ENCODE data around the gene STK35. TPM values are rescaled to one million over a fixed set of nuclear protein-coding genes. Genes with fewer than 3 reads are reported as not detected.

Gene STK35
- total and polyA plus RNA-seq, 2 donors (not counting 3 experiments of a cell fraction or from before 2014, with no cell fraction given): 10.2 to 17.5 TPM

DNA sequence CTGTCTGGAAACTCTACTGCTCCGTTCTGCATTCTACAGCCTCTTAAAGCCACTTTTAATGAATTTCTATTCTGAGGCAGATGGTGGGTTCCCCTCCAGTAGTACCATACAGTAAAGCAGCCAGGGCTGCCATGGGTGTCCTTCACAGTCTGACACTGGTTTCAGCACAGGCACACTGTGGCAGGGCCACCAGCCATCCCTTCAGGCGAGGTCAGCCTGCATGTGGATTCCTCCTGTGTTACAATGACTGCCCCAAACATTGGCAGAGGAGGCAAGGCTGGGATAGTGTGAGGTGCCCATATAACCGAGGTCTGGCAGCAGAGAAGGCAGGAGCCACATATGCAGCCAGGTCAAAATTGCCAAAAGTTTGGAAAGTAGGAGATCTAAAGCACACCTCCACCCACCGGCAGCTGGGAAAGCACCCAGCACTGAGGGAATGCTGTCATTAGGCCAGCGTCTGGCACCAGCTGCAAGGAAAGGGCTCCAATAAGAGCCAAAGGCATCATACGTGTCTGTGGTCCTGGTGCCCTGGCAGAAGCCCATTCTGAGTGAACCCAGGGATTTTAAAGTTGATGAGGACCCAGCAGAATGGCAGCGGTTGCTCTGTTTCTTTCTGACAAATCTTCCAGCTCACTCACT lies 24.0 kb downstream of the STK35 start:
- H3K9ac ChIP-seq (replicated peaks; ENCODE audit: extremely low read depth, insufficient read depth, low read length): no peak overlapping the region
- no peaks in the 10 kb centered on the region for H4K20me1 ChIP-seq (replicated peaks; ENCODE audit: control insufficient read depth, extremely low read depth, insufficient read depth, low read length)
- H3K4me3 ChIP-seq (replicated peaks in 1 of 3; ENCODE audit: insufficient read depth in 1 of 3, low read depth in 1 of 3, low read length in 3 of 3): no peak overlapping the region
- FAIRE-seq (no peak), DNase-seq (ENCODE audit: low read depth, low spot score) (no peak)
- peaks cover 0 to 5% of the 10 kb centered on the region in 2 experiments for H3K36me3 ChIP-seq (ENCODE audit: control insufficient read depth in 2 of 2, extremely low read depth in 1 of 2, insufficient read depth in 2 of 2, low read length in 2 of 2)
- dilution Hi-C loops (cut with MboI; ENCODE audit: extremely low pct_ligation_motif_present, low sequenced_read_pairs): no loop called here
- peaks cover 70% of the 10 kb centered on the region for H3K79me2 ChIP-seq (ENCODE audit: control insufficient read depth, insufficient read depth, low read length)
- H3K27me3 ChIP-seq (ENCODE audit: control insufficient read depth in 2 of 2, insufficient read depth in 2 of 2, low read length in 2 of 2): no peaks in the 10 kb centered on the region
- no peaks in the 10 kb centered on the region for H3K9me1 ChIP-seq (replicated peaks; ENCODE audit: control insufficient read depth, extremely low read depth, insufficient read depth, low read length)
- intact Hi-C loops (cut with micrococcal nuclease): no loop called here
- TF ChIP-seq POLR2AphosphoS5 (IDR thresholded peaks at IDR 0.05; ENCODE audit: insufficient read depth, low read depth, low read length): no peak
- TF ChIP-seq MYC (IDR thresholded peaks at IDR 0.05; ENCODE audit: low read depth, low read length): no peak
- no peak for TF ChIP-seq EZH2 (IDR thresholded peaks at IDR 0.05; ENCODE audit: borderline replicate concordance, low read depth, low read length, severe bottlenecking)
- no peak for TF ChIP-seq FOS (IDR thresholded peaks at IDR 0.05; ENCODE audit: borderline replicate concordance, insufficient read depth, low read length)
- TF ChIP-seq, protein P1, sequence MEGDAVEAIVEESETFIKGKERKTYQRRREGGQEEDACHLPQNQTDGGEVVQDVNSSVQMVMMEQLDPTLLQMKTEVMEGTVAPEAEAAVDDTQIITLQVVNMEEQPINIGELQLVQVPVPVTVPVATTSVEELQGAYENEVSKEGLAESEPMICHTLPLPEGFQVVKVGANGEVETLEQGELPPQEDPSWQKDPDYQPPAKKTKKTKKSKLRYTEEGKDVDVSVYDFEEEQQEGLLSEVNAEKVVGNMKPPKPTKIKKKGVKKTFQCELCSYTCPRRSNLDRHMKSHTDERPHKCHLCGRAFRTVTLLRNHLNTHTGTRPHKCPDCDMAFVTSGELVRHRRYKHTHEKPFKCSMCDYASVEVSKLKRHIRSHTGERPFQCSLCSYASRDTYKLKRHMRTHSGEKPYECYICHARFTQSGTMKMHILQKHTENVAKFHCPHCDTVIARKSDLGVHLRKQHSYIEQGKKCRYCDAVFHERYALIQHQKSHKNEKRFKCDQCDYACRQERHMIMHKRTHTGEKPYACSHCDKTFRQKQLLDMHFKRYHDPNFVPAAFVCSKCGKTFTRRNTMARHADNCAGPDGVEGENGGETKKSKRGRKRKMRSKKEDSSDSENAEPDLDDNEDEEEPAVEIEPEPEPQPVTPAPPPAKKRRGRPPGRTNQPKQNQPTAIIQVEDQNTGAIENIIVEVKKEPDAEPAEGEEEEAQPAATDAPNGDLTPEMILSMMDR (IDR thresholded peaks at IDR 0.05; ENCODE audit: extremely low read depth in 1 of 2, insufficient read depth in 1 of 2, low read depth in 1 of 2, low read length in 2 of 2): no peak
- TF ChIP-seq GATA2 (IDR thresholded peaks at IDR 0.05; ENCODE audit: insufficient read depth, insufficient read length, low read depth, low read length): no peak
- TF ChIP-seq, protein P2, sequence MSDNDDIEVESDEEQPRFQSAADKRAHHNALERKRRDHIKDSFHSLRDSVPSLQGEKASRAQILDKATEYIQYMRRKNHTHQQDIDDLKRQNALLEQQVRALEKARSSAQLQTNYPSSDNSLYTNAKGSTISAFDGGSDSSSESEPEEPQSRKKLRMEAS (IDR thresholded peaks at IDR 0.05; ENCODE audit: insufficient read depth, insufficient read length): no peak
- TF ChIP-seq JUN (IDR thresholded peaks at IDR 0.05; ENCODE audit: borderline replicate concordance, insufficient read depth, insufficient read length, low read depth): no peak
- no peak for TF ChIP-seq POLR2A (IDR thresholded peaks at IDR 0.05; ENCODE audit: low read depth, low read length)
- H3K4me1 ChIP-seq (ENCODE audit: control insufficient read depth, extremely low read depth, insufficient read depth, low read length): no peaks in the 10 kb centered on the region
- no peak overlapping the region for H3K27ac ChIP-seq (ENCODE audit: insufficient read depth, low read depth, low read length)
- no peak overlapping the region for H3K4me2 ChIP-seq (ENCODE audit: insufficient read depth, low read length)
- CTCF ChIA-PET: interaction anchor here (0.8 kb wide), 1 partner anchor 18 kb away, joined by 3 read pairs; no protein-coding TSS in a partner anchor
- no TSS peak for BruUV-seq (replicated peaks)
- no peaks in the 10 kb centered on the region for H3K9me3 ChIP-seq (replicated peaks; ENCODE audit: control insufficient read depth, insufficient read depth, low read length)
- POLR2A ChIA-PET: no interaction called here
- no peak overlapping the region for H2AFZ ChIP-seq (ENCODE audit: low read depth, low read length)

All from endothelial cell of umbilical vein (primary cell).